Head of caudate nucleus (tissue), 42 donors: ENCODE measurements around the gene CEPT1.

ENCODE experiments used
- DNase-seq, 42 donors: peaks; one replicate each; pipeline versions ENCODE4 v3.0.0 to v3.0.0-alpha.2; 2020 to 2021; ENCODE audit warnings: mixed read lengths in 7 of 42
- intact Hi-C: fragments of 100-400 bp; cut with DNase I; formaldehyde crosslinking; loops from one replicate; pipeline ENCODE4 v1.15.0; 2022

Gene CEPT1

GRCh38 chr1:111219557-111220286, 79.7 kb downstream of the CEPT1 start:
- intact Hi-C loops: loop anchor here (5.0 kb wide), 1 partner anchor 183 kb away; no protein-coding TSS in a partner anchor
- DNase-seq: peak in 8 of 42 donors; percentile 10 to 53 (median 27)

DNA sequence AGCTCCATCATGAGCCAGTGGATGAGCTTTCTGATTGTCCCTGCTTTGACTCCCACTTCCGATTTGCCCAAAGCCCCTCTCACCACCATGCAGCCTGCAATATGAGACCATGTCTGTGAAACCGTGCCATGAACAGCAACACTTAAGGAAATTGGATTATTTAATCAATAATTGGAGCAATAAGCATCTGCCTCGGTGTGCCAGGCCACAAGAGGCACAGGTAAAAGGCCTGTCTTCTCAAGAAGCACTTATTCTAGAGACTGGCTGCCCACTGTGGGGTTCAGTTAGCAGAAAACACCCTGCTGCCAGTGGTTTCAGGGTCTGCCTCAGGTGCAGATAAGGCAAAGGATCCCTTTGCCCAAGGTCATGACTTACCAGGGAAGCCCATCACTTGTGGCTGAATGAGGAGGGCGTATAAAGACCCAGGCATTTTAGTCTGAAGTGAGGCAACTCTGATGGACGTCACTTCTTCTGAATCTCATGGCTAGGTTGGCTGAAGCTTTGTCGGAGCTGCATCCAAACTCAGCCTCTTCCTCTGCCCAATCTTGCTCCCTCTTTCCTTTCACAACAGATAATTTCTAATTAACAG, 80.4 kb downstream of the CEPT1 start:
- intact Hi-C loops: loop anchor here (5.0 kb wide), 1 partner anchor 182 kb away; no protein-coding TSS in a partner anchor
- DNase-seq: no peak

DNA sequence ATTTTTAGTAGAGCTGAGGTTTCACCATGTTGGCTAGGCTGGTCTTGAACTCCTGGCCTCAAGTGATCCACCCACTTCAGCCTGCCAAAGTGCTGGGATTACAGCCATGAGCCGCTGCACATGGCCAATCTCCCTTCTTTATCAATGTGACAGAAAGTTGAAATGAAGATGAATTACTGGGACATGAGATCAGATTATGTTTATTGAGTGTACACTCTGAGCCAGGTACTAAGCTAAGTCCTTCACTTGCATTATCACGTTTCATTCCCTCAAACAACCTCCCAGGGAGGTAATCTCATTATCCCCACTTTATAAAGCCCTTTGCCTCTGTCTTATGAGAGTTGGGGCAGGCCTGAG, 81.2 kb downstream of the CEPT1 start:
- intact Hi-C loops: loop anchor here (5.0 kb wide), 1 partner anchor 181 kb away; no protein-coding TSS in a partner anchor
- no peak for DNase-seq

GRCh38 chr1:111221633-111222291, 81.7 kb downstream of the CEPT1 start:
- peak in 5 of 42 donors; percentile 8 to 32 (median 17) for DNase-seq
- intact Hi-C loops: loop anchor here (5.0 kb wide), 1 partner anchor 181 kb away; no protein-coding TSS in a partner anchor

- DNase-seq: peak; percentile 53 to 90 (median 80)
- intact Hi-C loops: loop anchor here (5.0 kb wide), 1 partner anchor 180 kb away; no protein-coding TSS in a partner anchor
Observed at GRCh38 chr1:111222308-111223125, 82.5 kb downstream of the CEPT1 start.

DNA sequence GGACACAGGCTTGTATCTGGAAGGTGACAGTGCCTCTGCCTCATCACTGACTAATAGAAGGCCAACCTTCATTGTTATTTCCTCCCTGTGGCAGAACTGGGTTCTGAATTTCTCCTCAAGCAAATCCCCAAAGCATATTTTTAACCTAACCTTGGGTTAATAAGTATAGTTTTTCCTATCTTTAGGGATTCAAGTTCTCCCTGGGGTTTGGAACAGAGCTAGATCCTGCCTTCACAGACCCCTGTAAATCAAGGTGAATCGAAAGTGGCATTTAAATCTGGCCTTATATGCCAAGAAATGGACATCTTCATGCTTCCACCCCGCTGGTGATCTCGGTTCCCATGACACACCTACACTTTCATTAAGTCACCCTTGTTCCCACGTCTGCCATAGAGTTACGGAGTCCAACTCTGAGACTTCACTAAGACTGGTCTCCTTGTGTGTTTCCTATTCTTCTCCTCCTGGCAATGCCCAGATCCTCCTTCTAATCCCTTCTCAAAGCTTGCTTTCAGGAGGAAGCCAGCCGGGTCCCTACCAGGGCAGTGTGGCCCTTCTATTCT, 83.2 kb downstream of the CEPT1 start:
- intact Hi-C loops: loop anchor here (5.0 kb wide), 1 partner anchor 179 kb away; no protein-coding TSS in a partner anchor
- DNase-seq: no peak

DNA sequence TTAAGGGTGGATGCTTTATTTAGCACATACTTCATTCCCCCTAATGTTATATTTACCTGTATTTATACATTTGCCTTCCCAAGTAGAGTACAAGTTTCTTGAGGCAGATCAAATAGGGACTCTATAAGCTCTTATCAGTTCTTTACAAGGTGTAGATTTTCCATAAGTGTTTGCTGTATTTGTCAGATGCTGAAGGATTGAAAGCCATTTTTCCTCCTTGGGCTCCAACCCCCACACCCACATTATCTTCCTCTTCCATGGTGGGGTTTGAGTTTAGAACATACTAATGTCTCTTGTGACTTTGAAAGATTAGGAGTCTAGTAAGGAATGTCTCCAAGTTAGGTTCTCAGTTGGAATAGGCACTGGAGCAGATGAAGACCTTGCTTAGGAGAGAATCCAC, 85.1 kb downstream of the CEPT1 start:
- intact Hi-C loops: loop anchor here (5.0 kb wide), 1 partner anchor 107 kb away; no protein-coding TSS in a partner anchor
- DNase-seq: no peak

GRCh38 chr1:111225717-111226400, 85.8 kb downstream of the CEPT1 start:
- intact Hi-C loops: loop anchor here (5.0 kb wide), 1 partner anchor 106 kb away; no protein-coding TSS in a partner anchor
- DNase-seq: no peak

- no peak for DNase-seq
- intact Hi-C loops: loop anchor here (5.0 kb wide), 1 partner anchor 105 kb away; no protein-coding TSS in a partner anchor
Observed at GRCh38 chr1:111227434-111227833, 87.4 kb downstream of the CEPT1 start, which contains the start of gene CHI3L2. CHI3L2 (plus strand) TSS chr1:111227713; CDS start chr1:111227730, 17 bp downstream.

DNA sequence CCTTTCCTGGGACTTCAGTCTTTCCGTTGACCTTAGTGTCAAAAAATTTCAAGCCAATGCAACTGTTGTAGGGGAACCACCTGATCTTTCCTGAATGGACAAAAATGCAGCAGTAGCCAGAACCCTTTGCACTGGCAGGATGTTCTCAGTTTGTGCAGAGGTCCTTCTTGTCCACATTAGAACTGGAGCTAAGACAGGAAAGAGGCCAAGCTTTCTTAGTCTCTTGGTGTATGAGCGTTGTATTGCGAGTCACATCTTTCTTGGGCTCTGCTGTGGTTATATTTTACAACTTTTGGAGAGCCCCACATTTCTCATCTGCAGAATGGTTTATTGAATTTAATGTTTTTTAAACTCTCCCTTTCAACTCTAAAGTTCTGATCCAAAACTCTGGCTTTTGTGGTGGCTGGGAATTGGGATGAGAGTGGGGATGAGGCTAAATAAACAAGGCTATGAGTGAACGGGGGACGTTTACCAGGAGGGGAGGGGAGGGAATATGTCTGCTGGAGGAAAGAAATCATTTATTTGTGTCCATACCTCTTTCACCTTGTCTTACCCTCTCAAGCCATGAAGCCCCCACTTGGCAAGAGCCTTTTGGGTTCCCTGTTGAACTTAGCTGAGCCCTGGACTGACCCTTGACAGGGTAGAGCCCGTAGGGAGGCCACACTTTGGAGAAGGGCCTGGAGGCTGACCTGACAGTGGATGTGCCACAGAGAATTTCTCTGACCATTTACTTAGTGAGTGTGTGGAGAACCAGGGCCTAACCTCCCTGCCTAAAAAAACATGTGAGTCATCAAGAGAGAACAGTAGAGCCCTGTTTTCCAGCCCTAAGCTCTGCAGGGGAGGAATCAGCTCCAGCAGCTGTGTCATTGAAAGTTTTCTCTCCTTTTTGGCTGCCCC, 88.1 kb downstream of the CEPT1 start:
- intact Hi-C loops: loop anchor here (5.0 kb wide), 1 partner anchor 104 kb away; no protein-coding TSS in a partner anchor
- peak in 20 of 42 donors; percentile 18 to 70 (median 46) for DNase-seq

- no peak for DNase-seq
- intact Hi-C loops: loop anchor here (5.0 kb wide), 1 partner anchor 104 kb away; no protein-coding TSS in a partner anchor
Observed at GRCh38 chr1:111228748-111229126, 88.7 kb downstream of the CEPT1 start.

DNA sequence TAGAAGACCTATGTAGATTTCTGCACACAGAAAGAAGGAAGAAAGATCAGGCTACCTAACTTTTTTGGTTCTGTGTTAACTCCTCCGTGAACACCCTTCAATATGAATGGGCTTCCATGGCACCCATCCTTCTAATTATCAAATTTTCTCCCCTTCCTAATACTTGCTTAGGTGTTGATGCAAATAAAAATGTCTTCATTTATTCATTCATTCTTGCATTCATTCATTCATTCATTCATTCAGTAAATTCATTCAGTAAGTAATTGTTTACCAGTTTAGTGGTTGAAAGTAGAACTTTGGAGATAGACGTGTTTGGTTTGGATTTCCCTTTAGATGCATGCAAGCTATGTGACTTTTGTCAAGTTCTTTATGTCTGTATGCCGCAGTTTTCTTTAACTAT, 92.1 kb downstream of the CEPT1 start:
- intact Hi-C loops: no loop called here
- DNase-seq: no peak

DNA sequence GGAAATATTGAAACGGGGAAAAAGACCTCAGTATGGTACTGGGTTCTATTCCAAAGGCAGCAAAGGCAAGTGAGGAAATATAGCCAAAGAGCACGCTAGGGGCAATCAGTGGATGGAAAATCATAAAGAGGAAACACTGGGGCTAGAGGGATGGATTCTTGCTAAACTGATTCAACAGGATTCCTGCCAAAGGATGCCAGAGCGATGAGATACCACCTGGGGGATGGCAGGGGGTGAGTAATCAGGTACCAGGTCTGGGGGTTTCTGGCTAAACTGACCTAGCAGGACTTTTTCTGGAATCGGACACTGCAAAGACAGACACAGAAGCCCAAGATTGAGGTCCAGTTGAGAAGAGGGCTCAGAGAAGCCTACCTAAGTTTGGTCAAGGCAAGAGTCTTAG, 94.2 kb downstream of the CEPT1 start:
- DNase-seq: no peak
- intact Hi-C loops: no loop called here
